DOHH2 (cell line): Measurements from ENCODE around the gene C12orf42.

ENCODE experiments used
- H3F3A ChIP-seq: fragments of 200-600 bp; sonication (generic), shearing (Covaris generic); 2 replicates; pipeline ENCODE4 v1.6.0; 2016; ENCODE audit warnings: antibody characterized with exemption, mild to moderate bottlenecking; ENCODE audit not compliant: control insufficient read depth, insufficient read depth
- H3K27ac ChIP-seq: fragments of 200-600 bp; sonication (generic); 2 replicates; pipeline ENCODE4 v1.5.1; 2014; ENCODE audit warnings: low read depth, mild to moderate bottlenecking, low read length, moderate library complexity
- H3K27me3 ChIP-seq: fragments of 200-600 bp; sonication (generic); 2 replicates; pipeline ENCODE4 v1.6.1; 2014; ENCODE audit warnings: mild to moderate bottlenecking, low read length, mixed read lengths; ENCODE audit not compliant: control insufficient read depth
- H3K36me3 ChIP-seq: fragments of 200-600 bp; sonication (generic); 2 replicates; pipeline ENCODE4 v1.6.1; 2014; ENCODE audit warnings: mild to moderate bottlenecking, low read length, moderate library complexity, mixed read lengths; ENCODE audit not compliant: control insufficient read depth
- H3K4me1 ChIP-seq: fragments of 200-600 bp; sonication (generic); 2 replicates; pipeline ENCODE4 v1.6.1; 2014; ENCODE audit warnings: mild to moderate bottlenecking, low read length, mixed read lengths; ENCODE audit not compliant: control insufficient read depth
- H3K4me2 ChIP-seq: fragments of 200-600 bp; sonication (generic); 2 replicates; pipeline ENCODE4 v1.6.0; 2014; ENCODE audit warnings: mild to moderate bottlenecking, low read length, moderate library complexity
- H3K4me3 ChIP-seq: fragments of 200-600 bp; sonication (generic); 2 replicates; pipeline ENCODE4 v1.5.1; 2014; ENCODE audit warnings: mild to moderate bottlenecking, low read length, mixed read lengths
- H3K79me2 ChIP-seq: fragments of 200-600 bp; sonication (generic); 2 replicates; pipeline ENCODE4 v1.6.1; 2014; ENCODE audit warnings: mild to moderate bottlenecking, low read length, mixed read lengths; ENCODE audit not compliant: control insufficient read depth
- H3K9me2 ChIP-seq: fragments of 200-600 bp; sonication (generic); replicated peaks from 2 replicates; pipeline ENCODE4 v1.6.1; 2014; ENCODE audit warnings: mild to moderate bottlenecking, low read length, mixed read lengths; ENCODE audit not compliant: control insufficient read depth
- H3K9me3 ChIP-seq: fragments of 200-600 bp; sonication (generic); 2 replicates; pipeline ENCODE4 v1.6.1; 2014; ENCODE audit warnings: antibody characterized with exemption, low read length, mixed read lengths; ENCODE audit not compliant: control insufficient read depth, insufficient read depth
- H4K20me1 ChIP-seq: fragments of 200-600 bp; sonication (generic); 2 replicates; pipeline ENCODE4 v1.6.0; 2014; ENCODE audit warnings: low read depth, mild to moderate bottlenecking, antibody characterized with exemption, low read length, moderate library complexity; ENCODE audit not compliant: control insufficient read depth, insufficient read depth
- EZH2phosphoT487 ChIP-seq: fragments of 200-600 bp; sonication (generic); IDR thresholded peaks from 2 replicates; pipeline ENCODE4 v1.6.1; 2017; ENCODE audit warnings: borderline replicate concordance, mild to moderate bottlenecking, antibody characterized with exemption, low read length, moderate library complexity, mixed read lengths
- TF ChIP-seq, protein P1 (sequence below): fragments of 200-600 bp; sonication (generic); IDR thresholded peaks from one replicate; pipeline ENCODE4 v1.5.1; 2014; ENCODE audit warnings: antibody characterized with exemption, mild to moderate bottlenecking, low read depth, low read length; ENCODE audit not compliant: poor library complexity, severe bottlenecking

Gene C12orf42

DNA sequence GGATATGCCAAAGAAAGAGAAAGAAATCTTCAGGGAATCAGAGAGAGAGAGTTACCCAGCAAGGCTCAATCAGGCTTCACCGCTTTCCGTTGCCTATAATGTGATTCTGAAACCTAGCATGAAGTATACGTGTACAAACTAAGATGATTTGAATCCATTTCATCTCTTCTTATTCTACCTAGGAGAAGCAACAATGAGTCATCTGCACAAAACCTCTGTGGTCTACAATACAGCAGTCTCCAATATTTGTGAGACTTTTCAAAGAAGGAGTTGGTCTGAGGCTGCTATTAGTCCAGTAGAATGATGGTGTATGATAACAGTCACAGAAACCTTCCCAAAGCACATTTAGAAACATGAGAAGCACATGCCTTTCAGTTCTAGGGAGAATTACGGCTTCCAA, 141.9 kb downstream of the C12orf42 start:
- H3K4me3 ChIP-seq = no peak overlapping the region
- no peak for TF ChIP-seq EZH2phosphoT487
- TF ChIP-seq, protein P1, sequence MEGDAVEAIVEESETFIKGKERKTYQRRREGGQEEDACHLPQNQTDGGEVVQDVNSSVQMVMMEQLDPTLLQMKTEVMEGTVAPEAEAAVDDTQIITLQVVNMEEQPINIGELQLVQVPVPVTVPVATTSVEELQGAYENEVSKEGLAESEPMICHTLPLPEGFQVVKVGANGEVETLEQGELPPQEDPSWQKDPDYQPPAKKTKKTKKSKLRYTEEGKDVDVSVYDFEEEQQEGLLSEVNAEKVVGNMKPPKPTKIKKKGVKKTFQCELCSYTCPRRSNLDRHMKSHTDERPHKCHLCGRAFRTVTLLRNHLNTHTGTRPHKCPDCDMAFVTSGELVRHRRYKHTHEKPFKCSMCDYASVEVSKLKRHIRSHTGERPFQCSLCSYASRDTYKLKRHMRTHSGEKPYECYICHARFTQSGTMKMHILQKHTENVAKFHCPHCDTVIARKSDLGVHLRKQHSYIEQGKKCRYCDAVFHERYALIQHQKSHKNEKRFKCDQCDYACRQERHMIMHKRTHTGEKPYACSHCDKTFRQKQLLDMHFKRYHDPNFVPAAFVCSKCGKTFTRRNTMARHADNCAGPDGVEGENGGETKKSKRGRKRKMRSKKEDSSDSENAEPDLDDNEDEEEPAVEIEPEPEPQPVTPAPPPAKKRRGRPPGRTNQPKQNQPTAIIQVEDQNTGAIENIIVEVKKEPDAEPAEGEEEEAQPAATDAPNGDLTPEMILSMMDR = no peak
- H3K4me2 ChIP-seq = no peak overlapping the region

GRCh38 chr12:103350116-103350515, 145.7 kb downstream of the C12orf42 start:
- H3K36me3 ChIP-seq = no peaks in the 10 kb centered on the region
- H3K9me2 ChIP-seq = no peaks in the 10 kb centered on the region
- H3K27me3 ChIP-seq = no peaks in the 10 kb centered on the region
- TF ChIP-seq, protein P1 = no peak
- no peak for TF ChIP-seq EZH2phosphoT487
- no peaks in the 10 kb centered on the region for H3F3A ChIP-seq
- H3K79me2 ChIP-seq = no peaks in the 10 kb centered on the region
- no peak overlapping the region for H3K27ac ChIP-seq
- no peak overlapping the region for H3K4me3 ChIP-seq
- no peaks in the 10 kb centered on the region for H3K9me3 ChIP-seq
- H3K4me1 ChIP-seq = no peaks in the 10 kb centered on the region
- no peak overlapping the region for H3K4me2 ChIP-seq
- no peaks in the 10 kb centered on the region for H4K20me1 ChIP-seq

More for the DNA sequence above, 141.9 kb downstream of the C12orf42 start:
- no peaks in the 10 kb centered on the region for H3K36me3 ChIP-seq
- no peaks in the 10 kb centered on the region for H3F3A ChIP-seq
- H4K20me1 ChIP-seq = no peaks in the 10 kb centered on the region
- H3K9me3 ChIP-seq = no peaks in the 10 kb centered on the region
- H3K9me2 ChIP-seq = no peaks in the 10 kb centered on the region
- no peaks in the 10 kb centered on the region for H3K79me2 ChIP-seq
- no peak overlapping the region for H3K27ac ChIP-seq
- no peaks in the 10 kb centered on the region for H3K4me1 ChIP-seq
- no peaks in the 10 kb centered on the region for H3K27me3 ChIP-seq

- H3K9me2 ChIP-seq = no peaks in the 10 kb centered on the region
- H3K27ac ChIP-seq = no peak overlapping the region
- no peaks in the 10 kb centered on the region for H3K9me3 ChIP-seq
- H3K36me3 ChIP-seq = no peaks in the 10 kb centered on the region
- no peaks in the 10 kb centered on the region for H3K27me3 ChIP-seq
- H4K20me1 ChIP-seq = no peaks in the 10 kb centered on the region
- H3K4me1 ChIP-seq = no peaks in the 10 kb centered on the region
- no peaks in the 10 kb centered on the region for H3F3A ChIP-seq
- no peak overlapping the region for H3K4me2 ChIP-seq
- H3K4me3 ChIP-seq = no peak overlapping the region
- H3K79me2 ChIP-seq = no peaks in the 10 kb centered on the region
- TF ChIP-seq, protein P1 = no peak
- TF ChIP-seq EZH2phosphoT487 = no peak
Observed at GRCh38 chr12:103348935-103349334, 146.8 kb downstream of the C12orf42 start.

DNA sequence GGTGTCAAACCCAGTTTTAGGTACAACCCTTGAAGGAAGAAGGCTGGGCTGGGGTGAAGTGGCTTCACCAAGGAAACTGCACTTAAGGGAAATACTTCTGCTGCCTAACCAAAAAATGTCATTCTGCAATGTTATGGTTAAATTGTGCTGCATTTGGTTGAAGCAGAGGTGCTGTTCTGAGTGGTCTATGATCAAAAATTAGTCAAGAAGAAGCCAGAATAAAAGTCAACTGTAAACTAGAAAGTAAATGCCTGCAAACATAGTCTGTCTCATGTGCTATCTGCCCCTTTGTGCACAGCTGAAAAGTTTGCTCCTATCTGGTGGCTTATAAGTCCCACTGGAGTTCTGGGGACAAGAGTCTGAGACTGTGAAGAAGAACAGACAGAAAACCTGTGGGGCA, 158.8 kb downstream of the C12orf42 start:
- no peak overlapping the region for H3K4me3 ChIP-seq
- no peaks in the 10 kb centered on the region for H3K9me2 ChIP-seq
- H3K27ac ChIP-seq = no peak overlapping the region
- H3K27me3 ChIP-seq = no peaks in the 10 kb centered on the region
- no peaks in the 10 kb centered on the region for H4K20me1 ChIP-seq
- H3F3A ChIP-seq = no peaks in the 10 kb centered on the region
- H3K4me2 ChIP-seq = no peak overlapping the region
- no peaks in the 10 kb centered on the region for H3K9me3 ChIP-seq
- no peaks in the 10 kb centered on the region for H3K4me1 ChIP-seq
- no peaks in the 10 kb centered on the region for H3K36me3 ChIP-seq
- no peak for TF ChIP-seq EZH2phosphoT487
- TF ChIP-seq, protein P1 = no peak
- no peaks in the 10 kb centered on the region for H3K79me2 ChIP-seq
